ENCODE results near the gene JUN.
A peak's percentile ranks its signal among the peaks of the same experiment; 100 is the strongest.

JUN gene

DNA sequence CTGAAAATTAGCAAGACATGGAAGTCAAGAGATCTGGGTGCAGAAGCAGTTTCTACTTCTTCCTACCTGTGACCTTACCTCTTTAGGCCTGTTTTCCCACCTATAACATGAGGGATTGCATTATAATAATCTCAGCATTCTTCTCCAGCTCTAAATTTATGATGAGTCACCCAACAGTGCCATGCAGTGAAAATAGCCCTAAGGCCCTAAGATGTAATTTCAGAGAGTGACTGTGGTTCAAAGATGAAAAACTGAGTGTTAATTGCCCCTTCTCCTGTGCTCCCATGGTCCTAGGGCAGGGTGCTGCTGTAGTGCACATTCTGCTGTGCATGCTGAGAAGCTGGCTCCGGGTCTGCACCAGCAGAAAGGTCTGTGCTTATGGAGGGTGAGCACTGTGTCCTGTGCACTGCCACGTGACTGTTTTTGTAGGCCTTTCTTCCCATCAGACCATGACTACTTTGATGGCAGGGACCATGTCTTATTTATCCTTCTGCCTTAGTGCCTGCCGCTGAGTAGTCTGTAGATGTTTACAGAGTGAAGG lies 29.7 kb downstream of the JUN start:
- DNase-seq = no peak

GRCh38 chr1:58753431-58753866 lies 30.4 kb downstream of the JUN start:
- DNase-seq = no peak

DNA sequence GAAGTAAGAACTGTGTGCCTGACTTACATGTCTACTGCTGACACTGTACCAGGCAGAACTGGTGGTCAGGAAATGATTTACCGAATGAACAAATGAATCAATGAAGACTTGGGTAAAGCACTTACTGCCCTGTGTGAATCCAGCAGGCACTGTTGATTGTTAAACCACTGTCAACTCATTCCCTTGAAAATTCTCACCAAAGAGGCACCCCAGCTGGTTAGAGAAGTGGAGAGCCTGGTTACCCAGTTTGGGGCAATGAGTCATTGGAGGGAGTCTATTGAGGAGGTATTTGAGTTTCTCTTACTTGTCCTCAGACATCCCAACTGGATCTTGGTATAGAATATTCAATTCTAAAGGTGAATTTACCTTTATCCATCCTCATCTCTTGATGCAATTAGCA lies 34.2 kb downstream of the JUN start:
- DNase-seq = no peak

- no peak for DNase-seq
Observed at GRCh38 chr1:58748666-58749065, 35.2 kb downstream of the JUN start.

DNA sequence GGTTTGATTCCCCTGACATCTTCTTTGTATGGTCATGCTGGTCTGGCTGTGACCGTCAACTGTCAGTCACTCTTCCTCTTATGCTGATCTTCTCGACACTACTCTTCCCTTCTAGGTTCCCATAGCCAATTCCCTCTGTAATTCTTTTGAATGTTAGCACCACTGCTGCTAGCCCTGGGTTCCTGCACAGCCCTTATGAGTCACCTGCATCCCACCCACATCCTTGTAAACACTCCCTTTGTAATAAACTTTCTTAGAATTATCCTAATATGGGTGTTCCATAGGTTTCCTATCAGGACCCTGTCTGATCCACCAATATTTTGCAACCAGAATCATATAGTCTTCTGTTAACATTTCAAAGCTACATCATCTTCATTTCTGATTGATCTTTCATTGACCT lies 37.1 kb downstream of the JUN start:
- no peak for DNase-seq

DNA sequence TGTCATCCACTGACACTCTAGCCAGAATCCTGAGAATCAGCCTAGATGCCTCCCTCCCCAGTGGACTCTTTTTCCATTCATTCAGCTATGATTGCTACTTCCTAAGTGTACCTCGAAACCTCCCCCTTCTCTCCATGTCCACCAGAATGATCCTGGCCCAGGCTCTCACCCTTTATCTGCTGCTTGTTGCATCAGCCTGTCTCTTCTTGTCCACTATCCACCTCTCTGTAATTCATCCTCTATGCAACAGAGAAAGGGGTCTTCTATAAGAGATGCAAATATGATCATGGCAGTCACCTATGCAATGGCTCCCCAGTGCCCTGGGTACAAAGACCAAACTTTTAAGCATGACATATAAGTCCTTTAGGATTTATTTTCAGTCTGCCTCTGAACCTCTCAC lies 37.7 kb downstream of the JUN start:
- no peak for DNase-seq

GRCh38 chr1:58745666-58746065 lies 38.2 kb downstream of the JUN start:
- no peak for DNase-seq

DNA sequence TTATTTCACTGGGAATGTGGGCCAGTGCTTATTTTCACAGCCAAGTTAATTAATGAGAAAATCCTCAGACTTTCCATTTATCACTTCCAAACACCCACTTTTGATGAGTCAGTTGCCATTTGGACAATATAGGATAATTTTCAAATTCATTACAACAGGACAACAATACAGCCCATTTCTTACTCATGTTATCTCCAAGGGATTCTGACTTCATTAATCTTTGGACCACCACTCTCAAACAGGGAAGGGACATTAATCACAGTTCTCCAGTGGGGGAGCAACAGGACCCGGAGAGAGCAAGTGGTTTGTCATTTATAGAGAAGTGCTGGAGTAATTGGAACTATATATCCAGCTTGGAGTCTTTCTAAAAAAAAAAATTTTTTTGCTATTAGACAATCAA lies 38.7 kb downstream of the JUN start:
- no peak for DNase-seq

DNA sequence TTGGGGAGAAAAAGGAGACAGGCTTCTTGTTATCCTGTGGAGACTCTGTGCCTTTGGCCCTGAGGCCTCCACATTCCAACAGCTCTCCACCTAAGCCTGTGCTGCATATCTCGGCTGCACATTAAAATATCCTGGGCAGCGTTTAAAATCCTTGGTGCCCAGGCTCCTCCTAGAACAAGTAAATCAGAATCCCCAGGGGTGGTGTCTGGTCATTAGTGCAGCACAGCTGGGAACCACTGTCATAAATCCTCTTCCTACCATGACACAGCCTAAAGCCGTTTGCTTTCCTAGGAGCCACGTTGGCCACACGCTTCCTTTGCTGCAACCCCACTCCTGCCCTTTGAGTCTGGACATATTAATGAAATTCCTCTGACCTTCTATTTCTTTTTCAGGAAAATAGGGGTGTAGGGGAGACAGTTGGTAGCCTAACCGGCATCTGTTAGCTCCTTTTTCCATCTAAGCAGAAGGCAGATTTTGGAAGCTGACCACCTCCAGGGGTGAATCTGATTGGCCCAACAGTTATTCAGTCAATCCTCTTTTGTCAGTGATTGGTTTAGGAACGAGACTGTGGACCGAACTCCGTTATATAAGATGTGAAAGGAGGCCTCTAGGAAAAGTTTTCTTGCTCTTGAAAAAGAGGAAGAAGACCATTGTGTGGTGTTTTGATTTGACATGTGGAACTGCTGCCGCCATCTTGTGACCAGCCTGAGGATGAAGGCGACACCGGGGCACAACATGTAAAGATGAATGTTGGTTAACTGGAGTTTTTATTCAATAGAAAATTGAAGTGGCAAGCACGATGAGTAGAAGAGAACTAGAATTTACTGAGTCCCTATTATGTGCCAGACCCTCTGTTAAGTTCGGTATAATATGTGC lies 41.9 kb downstream of the JUN start:
- no peak for DNase-seq

GRCh38 chr1:58739856-58740466 lies 43.9 kb downstream of the JUN start:
- DNase-seq = peak; percentile 63

- DNase-seq = no peak
Observed at GRCh38 chr1:58738876-58739275, 45.0 kb downstream of the JUN start.

- DNase-seq = no peak
Observed at GRCh38 chr1:58735586-58735985, 48.3 kb downstream of the JUN start.

GRCh38 chr1:58734630-58735029 lies 49.2 kb downstream of the JUN start:
- no peak for DNase-seq

DNA sequence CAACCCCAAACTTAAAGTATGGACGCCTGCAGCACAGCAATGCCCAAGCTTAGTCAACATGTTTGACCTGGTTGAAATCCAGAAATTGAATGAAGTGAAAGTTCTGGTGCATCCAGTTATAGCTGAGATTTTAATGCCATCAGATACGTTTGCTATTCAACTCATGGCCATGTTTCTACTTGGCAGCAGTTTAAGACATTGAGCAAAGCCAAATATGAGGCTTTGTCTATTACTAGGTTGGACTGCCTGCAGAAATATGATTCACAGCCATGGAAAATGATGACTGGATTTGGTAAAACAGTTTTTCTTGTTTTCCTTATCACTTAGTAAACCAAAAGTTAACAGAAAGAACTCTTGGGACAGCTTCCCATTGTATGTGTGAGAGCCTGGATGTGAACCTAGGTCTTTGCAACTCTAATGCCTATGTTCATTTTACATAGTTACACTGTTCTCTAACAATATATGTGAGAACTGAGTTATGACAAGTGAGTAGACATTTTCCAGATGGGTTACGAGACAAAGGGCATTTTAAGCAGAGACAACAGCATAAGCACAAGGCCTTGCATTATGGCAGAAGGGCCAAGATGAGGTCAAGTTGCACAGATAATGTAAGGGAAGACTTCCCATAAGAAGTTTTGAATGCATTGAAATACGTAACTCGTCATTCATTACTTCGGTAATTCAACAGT lies 51.6 kb downstream of the JUN start:
- DNase-seq = no peak
